CD8-positive, alpha-beta memory T cell (primary cell): Measurements from ENCODE around the gene PHF24. TPM values are rescaled to one million over a fixed set of nuclear protein-coding genes. Genes with fewer than 3 reads are reported as not detected.
"Not testable (repeated sequence)": the region's sequence is repeated elsewhere in the genome, so short reads cannot be mapped to it uniquely, and the experiment has no call there.

Source experiments
- CTCF ChIA-PET: fragments of 350-600 bp; sonication (Branson Sonifier 250); formaldehyde crosslinking; loops from one replicate; lab custom pipeline; 2021; ENCODE audit warnings: antibody characterized with exemption; lab: Charles Lee
- POLR2A ChIA-PET: fragments of 350-600 bp; sonication (Branson Sonifier 250); formaldehyde crosslinking; loops from one replicate; lab custom pipeline; 2021; ENCODE audit warnings: antibody characterized with exemption; lab: Charles Lee
- DNase-seq, 5 donors: peaks; one replicate each; pipeline versions ENCODE4 v3.0.0 to v3.0.0-alpha.2; 2020 to 2022; ENCODE audit warnings: mixed read lengths in 1 of 5
- H3K27ac ChIP-seq: one replicate; pipeline ENCODE4 v1.7.0; 2013; ENCODE audit warnings: low read depth, mild to moderate bottlenecking, low read length, moderate library complexity
- H3K27me3 ChIP-seq: 2 replicates; pipeline ENCODE4 v1.7.0; 2013; ENCODE audit warnings: low read length, mild to moderate bottlenecking; ENCODE audit not compliant: insufficient read depth, poor library complexity, severe bottlenecking
- H3K36me3 ChIP-seq: 2 replicates; pipeline ENCODE4 v1.7.0; 2013; ENCODE audit warnings: mild to moderate bottlenecking, low read length, moderate library complexity; ENCODE audit not compliant: insufficient read depth
- H3K4me1 ChIP-seq: 2 replicates; pipeline ENCODE4 v1.7.0; 2013; ENCODE audit warnings: mild to moderate bottlenecking, low read length, moderate library complexity; ENCODE audit not compliant: insufficient read depth
- H3K4me3 ChIP-seq: 2 replicates; pipeline ENCODE4 v1.7.0; 2013; ENCODE audit warnings: mild to moderate bottlenecking, low read length
- H3K9me3 ChIP-seq: 2 replicates; pipeline ENCODE4 v1.7.0; 2013; ENCODE audit warnings: mild to moderate bottlenecking, low read length
- H3K27ac Mint-ChIP-seq, 8 donors: one replicate each; pipeline ENCODE4 v1.8.0; 2020 to 2021; ENCODE audit warnings: mixed read lengths in 8 of 8, mild to moderate bottlenecking in 6 of 8, inconsistent platforms in 3 of 8, moderate library complexity in 3 of 8
- H3K27me3 Mint-ChIP-seq, 2 donors: one replicate each; pipeline ENCODE4 v1.8.0; 2020 to 2021; ENCODE audit warnings: mixed read lengths in 2 of 2, mild to moderate bottlenecking in 1 of 2, moderate library complexity in 1 of 2
- H3K36me3 Mint-ChIP-seq, 3 donors: one replicate each; pipeline ENCODE4 v1.8.0; 2020 to 2021; ENCODE audit warnings: mixed read lengths in 3 of 3, inconsistent platforms in 1 of 3, mild to moderate bottlenecking in 1 of 3
- H3K4me1 Mint-ChIP-seq, 3 donors: one replicate each; pipeline ENCODE4 v1.8.0; 2020 to 2021; ENCODE audit warnings: mixed read lengths in 3 of 3, inconsistent platforms in 1 of 3, mild to moderate bottlenecking in 1 of 3
- H3K4me3 Mint-ChIP-seq, 7 donors: one replicate each; pipeline ENCODE4 v1.8.0; 2020 to 2021; ENCODE audit warnings: mixed read lengths in 7 of 7, mild to moderate bottlenecking in 6 of 7, moderate library complexity in 4 of 7, inconsistent platforms in 2 of 7
- H3K9me3 Mint-ChIP-seq, 5 donors: one replicate each; pipeline ENCODE4 v1.8.0; 2020 to 2022; ENCODE audit warnings: mixed read lengths in 5 of 5, mild to moderate bottlenecking in 3 of 5, moderate library complexity in 2 of 5, inconsistent platforms in 1 of 5
- polyA plus RNA-seq: library from polyadenylated mRNA; unstranded; fragments of 300-500 nt; fragmentation: Illumina TruSeq; gene quantifications from one replicate; pipeline ENCODE4 v1.2.3, GENCODE V29; 2021
- total RNA-seq, 2 experiments: library from RNA; stranded (reverse); gene quantifications; one replicate each; pipeline ENCODE4 v1.2.3, GENCODE V29; 2021

PHF24 gene
- total RNA-seq (under 1 TPM in 1 of 2 experiments, not detected in 1; 0.04 TPM), polyA plus RNA-seq (not detected)

DNA sequence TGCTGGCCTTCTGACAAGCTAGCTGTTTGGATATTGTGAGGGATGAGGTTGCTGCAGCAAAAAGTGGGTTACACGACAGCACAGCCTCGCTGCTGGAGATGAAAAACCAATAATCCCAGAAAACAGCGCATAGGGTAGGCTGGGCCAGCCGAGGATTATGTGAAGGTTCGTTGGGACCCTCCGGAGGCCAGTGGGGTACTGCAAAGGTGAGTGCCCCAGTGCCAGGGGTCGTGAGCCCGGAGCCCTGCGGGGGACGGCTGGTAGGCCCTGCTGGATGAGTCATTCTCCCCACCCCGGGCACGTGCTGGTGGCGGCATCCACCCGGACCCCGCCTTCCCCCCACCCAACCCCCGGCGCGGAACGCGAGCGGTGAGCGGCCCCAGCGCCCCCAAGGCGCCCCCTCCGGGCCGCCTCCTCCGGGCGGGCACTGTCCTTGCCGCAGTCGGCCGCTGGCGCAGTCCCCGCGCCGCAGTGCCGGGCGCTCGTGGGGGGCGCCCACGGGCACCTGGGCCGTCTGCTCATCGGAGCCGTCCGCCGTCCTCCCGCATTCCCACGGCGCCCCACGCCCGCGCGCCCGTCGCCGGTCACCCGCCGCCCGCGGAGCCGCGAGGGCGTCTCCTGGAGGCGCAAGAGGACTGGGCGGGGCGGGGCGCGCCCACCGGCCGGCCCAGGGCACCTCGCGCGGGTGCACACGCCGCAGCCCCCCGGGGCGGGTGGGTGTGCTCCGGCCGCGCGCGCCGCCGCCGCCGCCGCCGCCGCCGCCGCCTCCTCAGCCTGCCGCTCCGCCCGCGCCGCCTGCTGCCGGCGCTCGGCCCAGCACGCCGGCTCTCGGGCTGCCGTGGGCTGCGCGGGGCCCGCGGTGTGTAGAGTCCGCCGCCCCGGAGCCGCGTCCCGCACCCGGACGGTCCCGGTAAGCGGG lies at the start of gene PHF24:
TSS of gene PHF24 (plus strand) at position 794 of the 919 bp plus-strand sequence. CDS start 13,014 bp downstream, outside the sequence.
- Mint-ChIP-seq H3K27me3 (peaks cover 30 to 77% of the 10 kb centered on the region in 2 donors), H3K27ac (peak within 1 kb of the TSS in 1 of 8 donors; percentile 76), H3K9me3 (no peaks in the 10 kb centered on the region), H3K4me3 (peak within 1 kb of the TSS; percentile 26 to 82 (median 66)), H3K36me3 (no peaks in the 10 kb centered on the region), H3K4me1 (peaks cover 0 to 5% (median 2%) of the 10 kb centered on the region in 3 donors)
- Histone ChIP-seq H3K27ac (no peak within 1 kb of the TSS), H3K36me3 (no peaks in the 10 kb centered on the region), H3K4me1 (no peaks in the 10 kb centered on the region), H3K4me3 (no peak within 1 kb of the TSS), H3K27me3 (peaks cover 32% of the 10 kb centered on the region), H3K9me3 (no peaks in the 10 kb centered on the region)
- peak in 4 of 5 donors; percentile 2 to 50 (median 17) for DNase-seq
- ChIA-PET POLR2A (interaction anchor here (0.5 kb wide), 1 partner anchor 8 kb away, joined by 3 read pairs; no protein-coding TSS in a partner anchor), CTCF (no interaction called here)

GRCh38 chr9:34927061-34927460 lies 31.0 kb upstream of the PHF24 start:
- peaks cover 15 to 21% (median 19%) of the 10 kb centered on the region in 5 donors for H3K9me3 Mint-ChIP-seq
- no peaks in the 10 kb centered on the region for H3K4me1 ChIP-seq
- no peak overlapping the region for H3K27ac ChIP-seq
- peaks cover 0 to 19% (median 5%) of the 10 kb centered on the region in 3 donors for H3K36me3 Mint-ChIP-seq
- no peak overlapping the region for H3K4me3 ChIP-seq
- H3K4me1 Mint-ChIP-seq = no peaks in the 10 kb centered on the region
- POLR2A ChIA-PET = no interaction called here
- no peak for DNase-seq
- peaks cover 3% of the 10 kb centered on the region for H3K9me3 ChIP-seq
- H3K27me3 ChIP-seq = no peaks in the 10 kb centered on the region
- CTCF ChIA-PET = interaction anchor here (1.2 kb wide), 1 partner anchor 17 kb away, joined by 3 read pairs; no protein-coding TSS in a partner anchor
- H3K27me3 Mint-ChIP-seq = peaks cover 33 to 65% of the 10 kb centered on the region in 2 donors
- no peak overlapping the region for H3K27ac Mint-ChIP-seq
- no peaks in the 10 kb centered on the region for H3K36me3 ChIP-seq
- H3K4me3 Mint-ChIP-seq = no peak overlapping the region

DNA sequence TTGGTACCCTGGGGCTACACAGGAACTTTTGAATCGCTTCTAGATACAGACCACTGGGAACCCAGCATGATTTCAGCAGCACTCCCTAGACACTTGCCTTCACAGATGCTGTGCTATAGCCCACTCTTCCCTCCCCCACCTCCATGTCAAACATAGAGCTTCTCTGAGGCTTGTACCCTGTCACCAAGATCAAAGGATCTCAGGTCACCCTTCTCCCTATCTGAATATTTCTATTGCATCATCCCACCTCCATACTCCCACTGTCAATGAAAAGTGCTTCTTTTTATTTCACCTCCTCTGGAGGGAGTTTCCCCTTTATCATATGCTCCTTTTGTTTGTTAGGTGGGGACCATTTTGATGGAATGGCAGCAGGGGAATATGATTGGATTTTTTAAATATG lies 29.2 kb upstream of the PHF24 start:
- peaks cover 14 to 20% (median 18%) of the 10 kb centered on the region in 5 donors for H3K9me3 Mint-ChIP-seq
- H3K27me3 ChIP-seq = no peaks in the 10 kb centered on the region
- no peak for DNase-seq
- H3K27ac ChIP-seq = no peak overlapping the region
- H3K27me3 Mint-ChIP-seq = peaks cover 27 to 60% of the 10 kb centered on the region in 2 donors
- no peaks in the 10 kb centered on the region for H3K36me3 ChIP-seq
- H3K36me3 Mint-ChIP-seq = peaks cover 0 to 19% (median 5%) of the 10 kb centered on the region in 3 donors
- ChIA-PET POLR2A (no interaction called here), CTCF (interaction anchor here (1.0 kb wide), 1 partner anchor 15 kb away, joined by 4 read pairs; no protein-coding TSS in a partner anchor)
- H3K4me1 ChIP-seq = no peaks in the 10 kb centered on the region
- no peaks in the 10 kb centered on the region for H3K4me1 Mint-ChIP-seq
- no peak overlapping the region for H3K4me3 ChIP-seq
- H3K9me3 ChIP-seq = peaks cover 3% of the 10 kb centered on the region
- no peak overlapping the region for H3K4me3 Mint-ChIP-seq
- peak overlapping the region in 1 of 8 donors; percentile 85 for H3K27ac Mint-ChIP-seq

DNA sequence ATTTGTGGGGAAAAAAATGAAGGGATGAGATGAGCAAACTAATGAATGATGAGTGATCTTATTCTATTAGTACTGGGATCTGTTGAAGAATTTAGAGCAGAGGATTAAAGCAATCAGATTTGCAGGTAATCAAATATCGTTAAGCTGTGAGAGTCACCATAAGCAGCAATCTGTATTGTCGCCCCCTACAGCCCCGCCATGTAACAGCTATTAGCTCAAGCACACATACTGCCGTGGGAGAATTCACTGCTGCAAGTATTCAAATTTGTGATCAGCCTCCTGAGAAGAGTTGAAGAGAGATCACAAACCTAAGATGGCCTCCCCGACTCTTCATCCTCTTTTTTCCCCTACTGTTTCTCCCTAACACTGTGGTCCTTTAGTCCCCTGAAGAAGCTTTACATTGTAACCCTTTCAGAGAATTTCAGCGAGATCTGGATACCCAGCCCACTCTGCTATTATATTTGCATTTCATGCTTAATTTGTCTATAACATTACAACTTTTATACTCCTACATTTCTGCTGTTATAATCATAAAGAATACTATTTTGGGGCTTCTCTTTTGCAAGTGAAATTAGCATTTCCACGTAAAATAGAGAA lies 28.5 kb upstream of the PHF24 start:
- peaks cover 32 to 60% of the 10 kb centered on the region in 2 donors for H3K27me3 Mint-ChIP-seq
- no peak overlapping the region for H3K4me3 Mint-ChIP-seq
- H3K4me1 ChIP-seq = no peaks in the 10 kb centered on the region
- CTCF ChIA-PET = interaction anchor here (1.0 kb wide), 2 partner anchors 14 to 31 kb away, joined by 3 to 4 read pairs; no protein-coding TSS in a partner anchor
- peaks cover 0 to 14% (median 2%) of the 10 kb centered on the region in 3 donors for H3K36me3 Mint-ChIP-seq
- H3K27me3 ChIP-seq = no peaks in the 10 kb centered on the region
- H3K27ac Mint-ChIP-seq = no peak overlapping the region
- H3K9me3 Mint-ChIP-seq = peaks cover 11 to 14% (median 12%) of the 10 kb centered on the region in 5 donors
- POLR2A ChIA-PET = no interaction called here
- H3K27ac ChIP-seq = no peak overlapping the region
- no peaks in the 10 kb centered on the region for H3K36me3 ChIP-seq
- no peak overlapping the region for H3K4me3 ChIP-seq
- no peaks in the 10 kb centered on the region for H3K4me1 Mint-ChIP-seq
- peaks cover 3% of the 10 kb centered on the region for H3K9me3 ChIP-seq
- no peak for DNase-seq

DNA sequence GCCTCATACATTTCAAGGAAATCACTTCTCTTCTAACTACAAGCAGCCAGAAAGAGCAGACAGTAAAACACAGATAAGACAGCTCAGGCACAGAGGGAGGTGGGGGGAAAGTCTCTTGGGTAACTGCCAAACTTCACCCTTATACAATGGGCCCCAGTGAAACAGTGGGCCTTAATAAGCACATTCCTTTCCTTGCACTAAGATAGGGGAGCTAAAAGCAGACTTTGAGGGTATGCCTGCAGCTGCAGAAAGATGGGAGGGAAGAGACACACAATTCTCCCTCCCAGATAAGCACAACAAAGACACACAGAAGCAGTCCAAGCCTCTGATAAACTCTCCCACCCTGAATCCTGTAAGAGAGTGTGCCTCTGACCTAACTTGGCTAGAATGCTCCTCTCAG lies 18.1 kb upstream of the PHF24 start:
- H3K9me3 ChIP-seq, H3K4me1 ChIP-seq, H3K27ac Mint-ChIP-seq, H3K4me3 Mint-ChIP-seq, H3K27ac ChIP-seq, H3K27me3 ChIP-seq, H3K4me1 Mint-ChIP-seq, H3K9me3 Mint-ChIP-seq, H3K36me3 Mint-ChIP-seq, CTCF ChIA-PET, H3K4me3 ChIP-seq, H3K36me3 ChIP-seq, POLR2A ChIA-PET, DNase-seq: not testable (repeated sequence)
- H3K27me3 Mint-ChIP-seq = peaks cover 15 to 34% of the 10 kb centered on the region in 2 donors

DNA sequence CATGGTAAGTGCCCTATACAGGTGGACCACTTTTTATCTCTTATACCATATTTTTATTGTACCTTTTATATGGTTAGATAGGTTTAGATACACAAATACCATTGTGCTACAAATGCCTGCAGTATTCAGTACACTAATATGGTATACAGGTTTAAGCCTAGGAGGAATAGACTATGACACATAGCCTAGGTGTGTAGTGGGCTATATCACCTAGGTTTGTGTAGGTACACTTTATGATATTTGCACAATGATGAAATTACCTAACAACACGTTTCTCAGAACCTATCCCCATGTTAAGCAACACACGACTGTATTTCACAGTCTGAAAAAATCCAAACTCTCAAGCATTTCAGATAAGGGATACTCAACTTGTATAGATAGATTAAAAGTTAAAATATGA lies 9.6 kb upstream of the PHF24 start:
- Histone ChIP-seq H3K27me3 (no peaks in the 10 kb centered on the region), H3K4me1 (no peaks in the 10 kb centered on the region), H3K27ac (no peak overlapping the region), H3K4me3 (no peak overlapping the region), H3K36me3 (no peaks in the 10 kb centered on the region), H3K9me3 (no peaks in the 10 kb centered on the region)
- no peak overlapping the region for H3K4me3 Mint-ChIP-seq
- ChIA-PET CTCF (no interaction called here), POLR2A (no interaction called here)
- H3K4me1 Mint-ChIP-seq = no peaks in the 10 kb centered on the region
- DNase-seq = no peak
- no peak overlapping the region for H3K27ac Mint-ChIP-seq
- H3K27me3 Mint-ChIP-seq = peaks cover 8 to 54% of the 10 kb centered on the region in 2 donors
- H3K36me3 Mint-ChIP-seq = no peaks in the 10 kb centered on the region
- H3K9me3 Mint-ChIP-seq = no peaks in the 10 kb centered on the region

DNA sequence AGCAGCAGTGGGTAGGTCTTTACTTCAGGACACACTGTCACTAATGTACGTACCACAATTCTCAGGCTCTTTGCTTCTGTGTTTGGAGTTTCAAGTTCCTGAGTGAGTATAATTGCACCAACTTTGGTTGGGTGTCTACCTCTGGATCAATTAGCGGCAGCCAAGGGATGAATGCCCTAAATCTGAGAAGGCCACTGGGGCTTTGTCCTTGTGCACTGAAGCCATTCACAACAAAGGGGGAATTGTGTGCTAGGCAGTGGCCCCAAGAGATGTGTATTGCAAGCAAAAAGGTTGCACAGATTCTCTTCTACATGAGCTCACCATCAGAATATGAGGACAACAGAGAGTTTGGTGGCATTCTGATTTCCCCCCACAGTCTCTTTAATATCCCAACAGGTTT lies 3.9 kb upstream of the PHF24 start:
- Mint-ChIP-seq H3K9me3 (no peaks in the 10 kb centered on the region), H3K4me1 (peaks cover 0 to 5% (median 2%) of the 10 kb centered on the region in 3 donors), H3K4me3 (no peak overlapping the region), H3K27ac (peak overlapping the region in 1 of 8 donors; percentile 42), H3K36me3 (no peaks in the 10 kb centered on the region), H3K27me3 (peaks cover 15 to 58% of the 10 kb centered on the region in 2 donors)
- no peak for DNase-seq
- Histone ChIP-seq H3K9me3 (no peaks in the 10 kb centered on the region), H3K4me3 (no peak overlapping the region), H3K36me3 (no peaks in the 10 kb centered on the region), H3K27ac (no peak overlapping the region), H3K4me1 (no peaks in the 10 kb centered on the region), H3K27me3 (peaks cover 16% of the 10 kb centered on the region)
- CTCF ChIA-PET = no interaction called here
- POLR2A ChIA-PET = no interaction called here

- POLR2A ChIA-PET, H3K4me1 Mint-ChIP-seq, H3K4me3 ChIP-seq, DNase-seq, H3K9me3 Mint-ChIP-seq, H3K27ac Mint-ChIP-seq, H3K4me3 Mint-ChIP-seq, H3K36me3 ChIP-seq, H3K9me3 ChIP-seq, H3K4me1 ChIP-seq, H3K36me3 Mint-ChIP-seq, H3K27ac ChIP-seq, CTCF ChIA-PET: not testable (repeated sequence)
- H3K27me3 Mint-ChIP-seq = peaks cover 19 to 65% of the 10 kb centered on the region in 2 donors
- peaks cover 30% of the 10 kb centered on the region for H3K27me3 ChIP-seq
These were observed 2.0 kb upstream of the PHF24 start for GRCh38 chr9:34956066-34956465.
